Esophagus muscularis mucosa (tissue), 4 donors: ENCODE data around the gene TXLNB. TPM values are rescaled to one million over a fixed set of nuclear protein-coding genes. Genes with fewer than 3 reads are reported as not detected.

Experiments used
- DNase-seq: peaks from one replicate; pipeline ENCODE4 v3.0.0-alpha.2; 2017; ENCODE audit errors: extremely low spot score
- H3K27ac ChIP-seq, 4 donors: fragments of 200-600 bp; sonication (generic); replicated peaks in 1 of 4; 1 replicate in 3 of 4; 2 replicates in 1 of 4; pipeline ENCODE4 v1.5.1; 2016 to 2019; ENCODE audit warnings: mild to moderate bottlenecking in 1 of 4
- H3K27me3 ChIP-seq, 4 donors: fragments of 200-600 bp; sonication (generic); one replicate each; pipeline versions ENCODE4 v1.5.1 to v1.6.0; 2016 to 2019
- H3K36me3 ChIP-seq, 4 donors: fragments of 200-600 bp; sonication (generic); one replicate each; pipeline ENCODE4 v1.5.1; 2016 to 2019
- H3K4me1 ChIP-seq, 4 donors: fragments of 200-600 bp; sonication (generic); one replicate each; pipeline ENCODE4 v1.5.1; 2016 to 2019
- H3K4me3 ChIP-seq, 4 donors: fragments of 200-600 bp; sonication (generic); 1 replicate in 2 of 4; 2 replicates in 2 of 4; pipeline ENCODE4 v1.5.1; 2016 to 2019; ENCODE audit warnings: mild to moderate bottlenecking in 4 of 4, moderate library complexity in 1 of 4
- H3K9me3 ChIP-seq, 4 donors: fragments of 200-600 bp; sonication (generic); 1 replicate in 3 of 4; 2 replicates in 1 of 4; pipeline ENCODE4 v1.5.1; 2016 to 2019
- CTCF ChIP-seq, 3 experiments: fragments of 200-600 bp in 2 of 3; fragments of 450-650 bp in 1 of 3; sonication (generic) in 2 of 3; IDR thresholded peaks; one replicate each; pipeline ENCODE4 v1.5.1; 2017 to 2019; ENCODE audit warnings: antibody characterized with exemption in 3 of 3, mild to moderate bottlenecking in 2 of 3, moderate library complexity in 1 of 3
- EP300 ChIP-seq: sonication (generic); formaldehyde crosslinking; IDR thresholded peaks from one replicate; pipeline ENCODE4 v1.6.1; 2017; ENCODE audit warnings: antibody characterized with exemption
- POLR2A ChIP-seq: fragments of 450-650 bp; IDR thresholded peaks from one replicate; pipeline ENCODE4 v1.6.1; 2017; ENCODE audit warnings: antibody characterized with exemption, moderate library complexity, mild to moderate bottlenecking, low read depth
- POLR2AphosphoS5 ChIP-seq, 2 donors: sonication (generic); formaldehyde crosslinking; IDR thresholded peaks; one replicate each; pipeline ENCODE4 v1.6.1; 2017; ENCODE audit warnings: antibody characterized with exemption in 2 of 2
- WGBS: methylation state at CpG from one replicate; pipeline ENCODE4 v1.1.5; 2018; 5-methylcytosine and 5-hydroxymethylcytosine counted together
- intact Hi-C: fragments of 100-400 bp; cut with DNase I; formaldehyde crosslinking; loops from one replicate; pipeline ENCODE4 v1.15.1; 2023
- total RNA-seq, 4 donors: library from RNA; depleted of rRNA; stranded (reverse); fragments of >200 nt; gene quantifications; one replicate each; pipeline versions ENCODE4 v1.1.0 to v1.2.1, GENCODE V29; 2016

TXLNB gene
- total RNA-seq, 4 donors from 2014 or later: 2.1 to 5.7 (median 2.9) TPM

GRCh38 chr6:139254196-139254595, 37.6 kb downstream of the TXLNB start:
- TF ChIP-seq POLR2AphosphoS5 (IDR thresholded peaks at IDR 0.05): no peak
- no peak for TF ChIP-seq EP300
- no peak for TF ChIP-seq CTCF (IDR thresholded peaks at IDR 0.05)
- TF ChIP-seq POLR2A: no peak
- Histone ChIP-seq H3K9me3 (no peaks in the 10 kb centered on the region), H3K4me1 (peaks cover 18 to 26% (median 21%) of the 10 kb centered on the region in 4 donors), H3K36me3 (peaks cover 0 to 24% (median 0%) of the 10 kb centered on the region in 4 donors), H3K27me3 (no peaks in the 10 kb centered on the region), H3K27ac (no peak overlapping the region), H3K4me3 (no peak overlapping the region)
- WGBS: 85% methylated on average over 2 of the region's 2 CpGs
- DNase-seq: no peak
- intact Hi-C loops: loop anchor here (5.0 kb wide), 1 partner anchor 33 kb away; no protein-coding TSS in a partner anchor

- DNase-seq: no peak
- no peaks in the 10 kb centered on the region for H3K27me3 ChIP-seq
- H3K4me1 ChIP-seq: peaks cover 18 to 26% (median 21%) of the 10 kb centered on the region in 4 donors
- H3K27ac ChIP-seq: no peak overlapping the region
- peaks cover 0 to 19% (median 0%) of the 10 kb centered on the region in 4 donors for H3K36me3 ChIP-seq
- TF ChIP-seq POLR2AphosphoS5 (IDR thresholded peaks at IDR 0.05) (no peak), POLR2A (no peak), EP300 (no peak), CTCF (IDR thresholded peaks at IDR 0.05) (no peak)
- intact Hi-C loops: loop anchor here (5.0 kb wide), 1 partner anchor 34 kb away; no protein-coding TSS in a partner anchor
- 83% methylated on average over 2 of the region's 2 CpGs for WGBS
- H3K9me3 ChIP-seq: no peaks in the 10 kb centered on the region
- no peak overlapping the region for H3K4me3 ChIP-seq
Observed at GRCh38 chr6:139253656-139254055, 38.1 kb downstream of the TXLNB start.

- Histone ChIP-seq H3K4me1 (peaks cover 18 to 23% (median 20%) of the 10 kb centered on the region in 4 donors), H3K36me3 (peaks cover 0 to 22% (median 0%) of the 10 kb centered on the region in 4 donors), H3K27ac (peak overlapping the region in 3 of 4 donors; percentile 5 to 53 (median 40)), H3K27me3 (no peaks in the 10 kb centered on the region), H3K9me3 (no peaks in the 10 kb centered on the region), H3K4me3 (no peak overlapping the region)
- DNase-seq: no peak
- 77% methylated on average over 4 of the region's 4 CpGs for WGBS
- TF ChIP-seq CTCF (IDR thresholded peaks at IDR 0.05) (no peak), POLR2A (no peak), EP300 (no peak)
- intact Hi-C loops: loop anchor here (5.0 kb wide), 1 partner anchor 35 kb away; no protein-coding TSS in a partner anchor
Observed at GRCh38 chr6:139251691-139252390, 40.0 kb downstream of the TXLNB start.

GRCh38 chr6:139251045-139251690, 40.6 kb downstream of the TXLNB start:
- Histone ChIP-seq H3K9me3 (no peaks in the 10 kb centered on the region), H3K27ac (peak overlapping the region in 3 of 4 donors; percentile 5 to 53 (median 40)), H3K27me3 (no peaks in the 10 kb centered on the region), H3K4me3 (no peak overlapping the region), H3K36me3 (peaks cover 0 to 22% (median 0%) of the 10 kb centered on the region in 4 donors), H3K4me1 (peaks cover 18 to 23% (median 19%) of the 10 kb centered on the region in 4 donors)
- DNase-seq: no peak
- WGBS: 20% methylated on average over 2 of the region's 2 CpGs
- intact Hi-C loops: loop anchor here (5.0 kb wide), 1 partner anchor 36 kb away; no protein-coding TSS in a partner anchor
- TF ChIP-seq POLR2A (no peak), CTCF (IDR thresholded peaks at IDR 0.05) (no peak), POLR2AphosphoS5 (IDR thresholded peaks at IDR 0.05) (no peak), EP300 (no peak)
